ENCODE results near the gene ING2.

Gene ING2

GRCh38 chr4:183540410-183541009 is 35.7 kb downstream of the ING2 start:
- no peak for DNase-seq (ENCODE audit: low read depth)
- H3K4me3 ChIP-seq (ENCODE audit: low read depth, low read length), result no peak overlapping the region
- TF ChIP-seq, protein P1, sequence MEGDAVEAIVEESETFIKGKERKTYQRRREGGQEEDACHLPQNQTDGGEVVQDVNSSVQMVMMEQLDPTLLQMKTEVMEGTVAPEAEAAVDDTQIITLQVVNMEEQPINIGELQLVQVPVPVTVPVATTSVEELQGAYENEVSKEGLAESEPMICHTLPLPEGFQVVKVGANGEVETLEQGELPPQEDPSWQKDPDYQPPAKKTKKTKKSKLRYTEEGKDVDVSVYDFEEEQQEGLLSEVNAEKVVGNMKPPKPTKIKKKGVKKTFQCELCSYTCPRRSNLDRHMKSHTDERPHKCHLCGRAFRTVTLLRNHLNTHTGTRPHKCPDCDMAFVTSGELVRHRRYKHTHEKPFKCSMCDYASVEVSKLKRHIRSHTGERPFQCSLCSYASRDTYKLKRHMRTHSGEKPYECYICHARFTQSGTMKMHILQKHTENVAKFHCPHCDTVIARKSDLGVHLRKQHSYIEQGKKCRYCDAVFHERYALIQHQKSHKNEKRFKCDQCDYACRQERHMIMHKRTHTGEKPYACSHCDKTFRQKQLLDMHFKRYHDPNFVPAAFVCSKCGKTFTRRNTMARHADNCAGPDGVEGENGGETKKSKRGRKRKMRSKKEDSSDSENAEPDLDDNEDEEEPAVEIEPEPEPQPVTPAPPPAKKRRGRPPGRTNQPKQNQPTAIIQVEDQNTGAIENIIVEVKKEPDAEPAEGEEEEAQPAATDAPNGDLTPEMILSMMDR (IDR thresholded peaks at IDR 0.05; ENCODE audit: control insufficient read depth, extremely low read depth, insufficient read depth), result no peak

- no peak for DNase-seq (ENCODE audit: low read depth)
- H3K4me3 ChIP-seq (ENCODE audit: low read depth, low read length), result no peak overlapping the region
- TF ChIP-seq, protein P1 (IDR thresholded peaks at IDR 0.05; ENCODE audit: control insufficient read depth, extremely low read depth, insufficient read depth), result no peak
These were observed 36.3 kb downstream of the ING2 start for GRCh38 chr4:183541010-183541751.

DNA sequence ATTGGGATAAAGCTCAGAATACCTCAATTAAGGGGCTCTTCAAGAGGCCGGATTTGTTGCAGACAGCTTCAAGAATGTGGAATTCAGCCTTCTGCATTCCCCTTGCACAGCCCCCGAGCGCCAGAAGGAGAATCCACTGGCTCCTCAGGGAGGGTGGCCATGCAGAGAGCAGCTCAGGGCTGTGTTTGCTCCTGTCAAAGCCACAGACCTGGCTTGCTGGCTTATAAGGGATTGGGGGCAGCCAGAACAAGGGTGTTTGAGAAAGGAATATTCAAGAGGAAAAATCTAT is 36.8 kb downstream of the ING2 start:
- TF ChIP-seq, protein P1 (IDR thresholded peaks at IDR 0.05; ENCODE audit: control insufficient read depth, extremely low read depth, insufficient read depth), result no peak
- no peak for DNase-seq (ENCODE audit: low read depth)
- no peak overlapping the region for H3K4me3 ChIP-seq (ENCODE audit: low read depth, low read length)

- TF ChIP-seq, protein P1 (IDR thresholded peaks at IDR 0.05; ENCODE audit: control insufficient read depth, extremely low read depth, insufficient read depth), result no peak
- H3K4me3 ChIP-seq (ENCODE audit: low read depth, low read length), result no peak overlapping the region
- DNase-seq (ENCODE audit: low read depth), result no peak
These were observed 38.6 kb downstream of the ING2 start for GRCh38 chr4:183543435-183543834.

DNA sequence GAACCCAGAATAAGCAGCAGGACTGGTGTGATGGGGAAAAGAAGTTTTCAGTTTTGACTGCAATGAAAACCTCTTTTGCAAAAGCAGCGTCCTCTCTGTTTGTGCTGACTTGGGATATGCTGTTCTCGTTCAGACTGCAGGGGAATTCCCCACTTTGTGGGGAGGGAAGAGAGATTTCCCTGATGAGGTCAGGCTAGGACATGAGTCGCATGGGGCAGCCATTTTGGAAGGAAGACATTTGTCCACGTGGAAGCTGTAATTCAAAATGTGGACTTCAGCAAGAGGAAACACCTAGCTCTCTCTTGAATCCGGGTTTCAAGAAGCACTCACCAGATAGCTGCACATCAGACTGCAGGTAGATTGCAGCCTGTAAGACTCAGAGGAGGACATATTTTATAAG is 39.3 kb downstream of the ING2 start:
- DNase-seq (ENCODE audit: low read depth), result no peak
- TF ChIP-seq, protein P1 (IDR thresholded peaks at IDR 0.05; ENCODE audit: control insufficient read depth, extremely low read depth, insufficient read depth), result no peak
- no peak overlapping the region for H3K4me3 ChIP-seq (ENCODE audit: low read depth, low read length)

GRCh38 chr4:183546376-183546775 is 41.5 kb downstream of the ING2 start:
- no peak for DNase-seq (ENCODE audit: low read depth)
- TF ChIP-seq, protein P1 (IDR thresholded peaks at IDR 0.05; ENCODE audit: control insufficient read depth, extremely low read depth, insufficient read depth), result no peak
- H3K4me3 ChIP-seq (ENCODE audit: low read depth, low read length), result no peak overlapping the region

- DNase-seq (ENCODE audit: low read depth), result no peak
- no peak overlapping the region for H3K4me3 ChIP-seq (ENCODE audit: low read depth, low read length)
- TF ChIP-seq, protein P1 (IDR thresholded peaks at IDR 0.05; ENCODE audit: control insufficient read depth, extremely low read depth, insufficient read depth), result no peak
These were observed 43.4 kb downstream of the ING2 start for GRCh38 chr4:183548306-183548705.

Data from LNCaP clone FGC (cell line).